ENCODE measurements around the gene ERO1B. TPM values are rescaled to one million over a fixed set of nuclear protein-coding genes. Genes with fewer than 3 reads are reported as not detected.
"Not testable (repeated sequence)": the region's sequence is repeated elsewhere in the genome, so short reads cannot be mapped to it uniquely, and the experiment has no call there.

The ERO1B gene
- polyA plus RNA-seq, 4 donors = 2.4 to 6.7 (median 3.6) TPM

- no peak overlapping the region for H3K4me3 ChIP-seq (ENCODE audit: low read depth in 1 of 3, low read length in 3 of 3)
- WGBS, 3 donors = 35 to 76% (median 62%) methylated on average over 1 of the region's 1 CpG
- no peaks in the 10 kb centered on the region for H3K36me3 ChIP-seq (ENCODE audit: control insufficient read depth in 3 of 3, insufficient read depth in 2 of 3, low read depth in 1 of 3, low read length in 3 of 3)
- DNase-seq (no peak), FAIRE-seq (no peak)
- H3K27ac ChIP-seq (ENCODE audit: low read depth in 1 of 3, low read length in 2 of 3) = no peak overlapping the region
- no peaks in the 10 kb centered on the region for H3K27me3 ChIP-seq (ENCODE audit: control insufficient read depth in 3 of 3, insufficient read depth in 3 of 3, low read length in 3 of 3)
- H3K4me1 ChIP-seq (ENCODE audit: control insufficient read depth in 3 of 3, insufficient read depth in 2 of 3, low read depth in 1 of 3, low read length in 2 of 3) = no peaks in the 10 kb centered on the region
- H3K9me3 ChIP-seq (ENCODE audit: control insufficient read depth in 2 of 2, insufficient read depth in 1 of 2, low read depth in 1 of 2, low read length in 1 of 2) = peaks cover 0 to 8% of the 10 kb centered on the region in 2 donors
Observed at GRCh38 chr1:236320214-236320613, 38.5 kb upstream of the ERO1B start.

DNA sequence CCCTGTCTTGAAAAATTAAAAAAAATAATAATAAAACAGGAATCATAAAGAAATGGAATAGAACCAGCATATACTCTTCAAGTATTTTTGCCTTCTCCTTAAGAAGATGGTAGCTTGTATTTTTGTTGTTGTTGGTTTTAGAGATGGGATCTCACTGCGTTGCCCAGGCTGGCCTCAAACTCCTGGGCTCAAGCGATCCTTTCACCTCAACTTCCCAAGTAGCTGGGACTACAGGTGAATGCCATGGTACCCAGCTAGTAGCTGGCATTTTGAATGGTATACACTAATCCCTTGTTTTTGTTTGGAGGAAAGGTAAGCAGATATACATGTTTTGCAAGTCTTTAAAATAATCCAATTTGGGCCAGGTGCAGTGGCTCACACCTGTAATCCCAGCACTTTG, 34.7 kb upstream of the ERO1B start:
- H3K27me3 ChIP-seq (ENCODE audit: control insufficient read depth in 3 of 3, insufficient read depth in 3 of 3, low read length in 3 of 3) = no peaks in the 10 kb centered on the region
- FAIRE-seq = no peak
- H3K9me3 ChIP-seq (ENCODE audit: control insufficient read depth in 2 of 2, insufficient read depth in 1 of 2, low read depth in 1 of 2, low read length in 1 of 2) = no peaks in the 10 kb centered on the region
- H3K4me3 ChIP-seq (ENCODE audit: low read depth in 1 of 3, low read length in 3 of 3) = no peak overlapping the region
- no peaks in the 10 kb centered on the region for H3K4me1 ChIP-seq (ENCODE audit: control insufficient read depth in 3 of 3, insufficient read depth in 2 of 3, low read depth in 1 of 3, low read length in 2 of 3)
- 84 to 96% (median 95%) methylated on average over 2 of the region's 2 CpGs for whole genome bisulfite sequencing, 3 donors
- H3K36me3 ChIP-seq (ENCODE audit: control insufficient read depth in 3 of 3, insufficient read depth in 2 of 3, low read depth in 1 of 3, low read length in 3 of 3) = no peaks in the 10 kb centered on the region
- DNase-seq = no peak
- no peak overlapping the region for H3K27ac ChIP-seq (ENCODE audit: low read depth in 1 of 3, low read length in 2 of 3)

GRCh38 chr1:236315518-236315917, 33.8 kb upstream of the ERO1B start:
- FAIRE-seq = no peak
- whole genome bisulfite sequencing, 3 donors = 86 to 95% (median 87%) methylated on average over 2 of the region's 2 CpGs

DNA sequence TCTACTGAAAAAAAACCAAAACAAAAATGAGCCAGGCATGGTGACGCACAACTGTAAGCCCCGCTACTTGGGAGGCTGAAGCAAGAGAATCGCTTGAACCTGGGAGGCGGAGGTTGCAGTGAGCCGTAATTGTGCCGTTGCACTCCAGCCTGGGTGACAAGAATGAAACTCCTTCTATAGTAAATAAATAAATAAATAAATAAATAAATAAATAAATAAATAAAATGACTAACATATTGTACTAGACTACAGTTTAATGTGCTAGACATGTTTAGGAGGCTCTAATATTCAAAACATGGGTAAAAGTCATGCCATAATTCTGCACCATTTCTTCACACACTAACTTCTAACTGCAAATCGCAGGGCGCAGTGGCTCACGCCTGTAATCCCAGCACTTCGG, 33.3 kb upstream of the ERO1B start:
- H3K36me3 ChIP-seq (ENCODE audit: control insufficient read depth in 3 of 3, insufficient read depth in 2 of 3, low read depth in 1 of 3, low read length in 3 of 3) = no peaks in the 10 kb centered on the region
- no peak overlapping the region for H3K4me3 ChIP-seq (ENCODE audit: low read depth in 1 of 3, low read length in 3 of 3)
- 87 to 96% (median 90%) methylated on average over 10 of the region's 10 CpGs for WGBS, 3 donors
- H3K27me3 ChIP-seq (ENCODE audit: control insufficient read depth in 3 of 3, insufficient read depth in 3 of 3, low read length in 3 of 3) = no peaks in the 10 kb centered on the region
- DNase-seq = no peak
- no peak for FAIRE-seq
- H3K27ac ChIP-seq (ENCODE audit: low read depth in 1 of 3, low read length in 2 of 3) = no peak overlapping the region
- no peaks in the 10 kb centered on the region for H3K9me3 ChIP-seq (ENCODE audit: control insufficient read depth in 2 of 2, insufficient read depth in 1 of 2, low read depth in 1 of 2, low read length in 1 of 2)
- H3K4me1 ChIP-seq (ENCODE audit: control insufficient read depth in 3 of 3, insufficient read depth in 2 of 3, low read depth in 1 of 3, low read length in 2 of 3) = no peaks in the 10 kb centered on the region

More at GRCh38 chr1:236315518-236315917, 33.8 kb upstream of the ERO1B start:
- H3K4me3 ChIP-seq (ENCODE audit: low read depth in 1 of 3, low read length in 3 of 3) = no peak overlapping the region
- no peaks in the 10 kb centered on the region for H3K9me3 ChIP-seq (ENCODE audit: control insufficient read depth in 2 of 2, insufficient read depth in 1 of 2, low read depth in 1 of 2, low read length in 1 of 2)
- H3K27me3 ChIP-seq (ENCODE audit: control insufficient read depth in 3 of 3, insufficient read depth in 3 of 3, low read length in 3 of 3) = no peaks in the 10 kb centered on the region
- no peak overlapping the region for H3K27ac ChIP-seq (ENCODE audit: low read depth in 1 of 3, low read length in 2 of 3)
- H3K4me1 ChIP-seq (ENCODE audit: control insufficient read depth in 3 of 3, insufficient read depth in 2 of 3, low read depth in 1 of 3, low read length in 2 of 3) = no peaks in the 10 kb centered on the region
- no peaks in the 10 kb centered on the region for H3K36me3 ChIP-seq (ENCODE audit: control insufficient read depth in 3 of 3, insufficient read depth in 2 of 3, low read depth in 1 of 3, low read length in 3 of 3)
- no peak for DNase-seq

DNA sequence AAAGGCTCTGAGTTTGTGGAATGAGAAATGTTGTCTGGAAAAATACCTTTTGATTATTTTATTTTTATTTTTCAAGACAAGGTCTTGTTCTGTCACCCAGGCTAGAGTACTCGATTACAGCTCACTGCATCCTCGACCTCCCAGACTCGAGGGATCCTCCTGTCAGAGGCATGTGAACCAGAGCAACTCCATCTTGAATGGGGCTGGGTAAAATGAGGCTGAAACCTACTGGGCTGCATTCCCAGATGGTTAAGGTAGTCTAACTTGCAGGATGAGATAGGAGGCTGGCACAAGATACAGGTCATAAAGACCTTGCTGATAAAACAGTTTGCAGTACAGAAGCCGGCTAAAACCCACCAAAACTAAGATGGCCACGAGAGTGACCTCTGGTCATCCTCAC, 32.3 kb upstream of the ERO1B start:
- H3K9me3 ChIP-seq (ENCODE audit: control insufficient read depth in 2 of 2, insufficient read depth in 1 of 2, low read depth in 1 of 2, low read length in 1 of 2); H3K36me3 ChIP-seq (ENCODE audit: control insufficient read depth in 3 of 3, insufficient read depth in 2 of 3, low read depth in 1 of 3, low read length in 3 of 3); FAIRE-seq; H3K4me1 ChIP-seq (ENCODE audit: control insufficient read depth in 3 of 3, insufficient read depth in 2 of 3, low read depth in 1 of 3, low read length in 2 of 3); H3K4me3 ChIP-seq (ENCODE audit: low read depth in 1 of 3, low read length in 3 of 3); H3K27ac ChIP-seq (ENCODE audit: low read depth in 1 of 3, low read length in 2 of 3); H3K27me3 ChIP-seq (ENCODE audit: control insufficient read depth in 3 of 3, insufficient read depth in 3 of 3, low read length in 3 of 3); DNase-seq: not testable (repeated sequence)
- 80 to 90% (median 84%) methylated on average over 5 of the region's 5 CpGs for WGBS, 3 donors

DNA sequence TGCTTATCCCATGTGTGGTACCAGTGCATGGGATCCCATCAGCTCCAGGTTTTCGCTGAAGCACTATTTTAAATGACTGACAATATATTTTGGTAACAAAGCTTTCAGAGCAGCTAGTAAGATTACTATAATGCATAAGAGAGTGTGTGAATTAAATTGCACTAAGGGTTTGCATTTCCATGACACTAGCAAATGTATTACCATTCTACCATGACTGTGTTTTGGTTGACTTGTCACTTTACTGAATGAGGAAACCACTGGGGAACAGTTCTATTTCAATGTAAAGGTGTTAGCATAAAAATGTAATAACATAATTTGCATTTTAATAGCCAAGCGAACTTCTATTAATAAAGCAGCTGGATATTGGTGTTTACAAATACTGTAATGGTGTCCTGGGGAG, 31.7 kb upstream of the ERO1B start:
- H3K4me1 ChIP-seq (ENCODE audit: control insufficient read depth in 3 of 3, insufficient read depth in 2 of 3, low read depth in 1 of 3, low read length in 2 of 3) = no peaks in the 10 kb centered on the region
- no peak for DNase-seq
- WGBS, 3 donors = 80 to 85% (median 85%) methylated on average over 2 of the region's 2 CpGs
- H3K27ac ChIP-seq (ENCODE audit: low read depth in 1 of 3, low read length in 2 of 3) = no peak overlapping the region
- no peak for FAIRE-seq
- H3K36me3 ChIP-seq (ENCODE audit: control insufficient read depth in 3 of 3, insufficient read depth in 2 of 3, low read depth in 1 of 3, low read length in 3 of 3) = no peaks in the 10 kb centered on the region
- no peaks in the 10 kb centered on the region for H3K27me3 ChIP-seq (ENCODE audit: control insufficient read depth in 3 of 3, insufficient read depth in 3 of 3, low read length in 3 of 3)
- H3K4me3 ChIP-seq (ENCODE audit: low read depth in 1 of 3, low read length in 3 of 3) = no peak overlapping the region
- H3K9me3 ChIP-seq (ENCODE audit: control insufficient read depth in 2 of 2, insufficient read depth in 1 of 2, low read depth in 1 of 2, low read length in 1 of 2) = no peaks in the 10 kb centered on the region

DNA sequence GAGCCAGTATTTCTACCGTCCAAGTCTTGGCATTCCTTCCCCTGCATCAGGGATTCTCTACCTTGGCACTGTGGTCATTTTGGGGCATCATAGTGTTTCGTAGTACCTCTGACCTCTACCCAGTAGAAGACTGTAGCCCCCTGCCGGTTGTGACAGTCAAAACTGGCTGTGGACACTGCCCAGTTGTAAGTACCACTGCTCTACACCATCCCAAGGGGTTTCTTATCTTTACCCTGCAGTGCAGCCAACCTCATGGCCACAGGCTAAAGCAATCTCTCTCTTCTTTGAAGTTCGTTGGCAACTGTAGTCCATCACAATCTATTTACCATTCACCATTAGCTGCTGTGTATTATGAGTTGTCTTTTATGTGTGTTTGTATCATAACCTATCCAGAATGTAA, 29.3 kb upstream of the ERO1B start:
- DNase-seq (no peak), FAIRE-seq (no peak)
- H3K4me3 ChIP-seq (ENCODE audit: low read depth in 1 of 3, low read length in 3 of 3) = no peak overlapping the region
- H3K27me3 ChIP-seq (ENCODE audit: control insufficient read depth in 3 of 3, insufficient read depth in 3 of 3, low read length in 3 of 3) = no peaks in the 10 kb centered on the region
- no peak overlapping the region for H3K27ac ChIP-seq (ENCODE audit: low read depth in 1 of 3, low read length in 2 of 3)
- H3K4me1 ChIP-seq (ENCODE audit: control insufficient read depth in 3 of 3, insufficient read depth in 2 of 3, low read depth in 1 of 3, low read length in 2 of 3) = no peaks in the 10 kb centered on the region
- 61 to 78% (median 72%) methylated on average over 4 of the region's 4 CpGs for WGBS, 3 donors
- H3K36me3 ChIP-seq (ENCODE audit: control insufficient read depth in 3 of 3, insufficient read depth in 2 of 3, low read depth in 1 of 3, low read length in 3 of 3) = no peaks in the 10 kb centered on the region
- no peaks in the 10 kb centered on the region for H3K9me3 ChIP-seq (ENCODE audit: control insufficient read depth in 2 of 2, insufficient read depth in 1 of 2, low read depth in 1 of 2, low read length in 1 of 2)

DNA sequence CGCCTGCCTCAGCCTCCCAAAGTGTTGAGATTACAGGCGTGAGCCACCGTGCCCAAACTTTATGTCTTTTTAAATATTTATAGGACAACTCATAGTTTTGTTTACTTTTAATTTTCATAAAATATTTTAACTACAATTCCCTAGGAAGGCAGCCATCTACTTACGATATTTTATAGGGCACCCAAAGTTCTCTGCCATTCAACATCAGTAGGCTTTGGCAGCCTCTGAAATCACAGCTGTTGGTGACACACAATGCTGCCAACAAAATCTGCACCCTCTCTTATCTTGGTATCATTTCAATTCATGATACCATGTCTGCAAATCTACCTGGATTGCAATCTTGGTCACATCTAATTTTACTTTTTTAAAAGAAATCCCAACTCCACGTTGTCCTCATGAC, 27.1 kb upstream of the ERO1B start:
- DNase-seq (no peak), FAIRE-seq (no peak)
- Histone ChIP-seq H3K27me3 (ENCODE audit: control insufficient read depth in 3 of 3, insufficient read depth in 3 of 3, low read length in 3 of 3) (no peaks in the 10 kb centered on the region), H3K27ac (ENCODE audit: low read depth in 1 of 3, low read length in 2 of 3) (no peak overlapping the region), H3K4me3 (ENCODE audit: low read depth in 1 of 3, low read length in 3 of 3) (no peak overlapping the region), H3K36me3 (ENCODE audit: control insufficient read depth in 3 of 3, insufficient read depth in 2 of 3, low read depth in 1 of 3, low read length in 3 of 3) (no peaks in the 10 kb centered on the region), H3K9me3 (ENCODE audit: control insufficient read depth in 2 of 2, insufficient read depth in 1 of 2, low read depth in 1 of 2, low read length in 1 of 2) (no peaks in the 10 kb centered on the region), H3K4me1 (ENCODE audit: control insufficient read depth in 3 of 3, insufficient read depth in 2 of 3, low read depth in 1 of 3, low read length in 2 of 3) (no peaks in the 10 kb centered on the region)
- WGBS, 3 donors = 80 to 87% (median 80%) methylated on average over 5 of the region's 5 CpGs

- DNase-seq (no peak), FAIRE-seq (no peak)
- Histone ChIP-seq H3K4me3 (ENCODE audit: low read depth in 1 of 3, low read length in 3 of 3) (no peak overlapping the region), H3K36me3 (ENCODE audit: control insufficient read depth in 3 of 3, insufficient read depth in 2 of 3, low read depth in 1 of 3, low read length in 3 of 3) (no peaks in the 10 kb centered on the region), H3K9me3 (ENCODE audit: control insufficient read depth in 2 of 2, insufficient read depth in 1 of 2, low read depth in 1 of 2, low read length in 1 of 2) (no peaks in the 10 kb centered on the region), H3K4me1 (ENCODE audit: control insufficient read depth in 3 of 3, insufficient read depth in 2 of 3, low read depth in 1 of 3, low read length in 2 of 3) (no peaks in the 10 kb centered on the region), H3K27ac (ENCODE audit: low read depth in 1 of 3, low read length in 2 of 3) (no peak overlapping the region), H3K27me3 (ENCODE audit: control insufficient read depth in 3 of 3, insufficient read depth in 3 of 3, low read length in 3 of 3) (no peaks in the 10 kb centered on the region)
- WGBS, 3 donors = 72 to 91% (median 86%) methylated on average over 6 of the region's 6 CpGs
Observed at GRCh38 chr1:236307435-236307834, 25.7 kb upstream of the ERO1B start.

Data from small intestine (tissue), 7 donors.